CD4-positive, alpha-beta T cell treated with Interleukin-12 subunit alpha and Interleukin-12 subunit beta, for 1 hour (primary cell): ENCODE results near the gene ASCC1.
"Not testable (repeated sequence)": the region's sequence is repeated elsewhere in the genome, so short reads cannot be mapped to it uniquely, and the experiment has no call there.

Experiments
- DNase-seq: peaks from one replicate; pipeline ENCODE4 v3.0.0-alpha.2; 2020

ASCC1 gene

GRCh38 chr10:72219235-72219814 is 3.2 kb upstream of the ASCC1 start:
- DNase-seq, result no peak

GRCh38 chr10:72218726-72219125 is 2.6 kb upstream of the ASCC1 start:
- no peak for DNase-seq

GRCh38 chr10:72218325-72218724 is 2.2 kb upstream of the ASCC1 start:
- DNase-seq, result no peak

GRCh38 chr10:72211832-72212231 is 4.2 kb downstream of the ASCC1 start:
- not testable (repeated sequence) for DNase-seq

- DNase-seq, result not testable (repeated sequence)
Measured at GRCh38 chr10:72211381-72211780, 4.7 kb downstream of the ASCC1 start.

GRCh38 chr10:72208526-72208925 is 7.5 kb downstream of the ASCC1 start:
- not testable (repeated sequence) for DNase-seq

GRCh38 chr10:72206511-72207229 is 9.4 kb downstream of the ASCC1 start:
- DNase-seq, result no peak

GRCh38 chr10:72204724-72205123 is 11.4 kb downstream of the ASCC1 start:
- DNase-seq, result no peak

- DNase-seq, result no peak
Measured at GRCh38 chr10:72204296-72204695, 11.8 kb downstream of the ASCC1 start.

GRCh38 chr10:72201293-72201692 is 14.8 kb downstream of the ASCC1 start:
- no peak for DNase-seq

GRCh38 chr10:72200883-72201282 is 15.2 kb downstream of the ASCC1 start:
- no peak for DNase-seq

GRCh38 chr10:72194949-72195348 is 21.1 kb downstream of the ASCC1 start:
- no peak for DNase-seq

- no peak for DNase-seq
Measured at GRCh38 chr10:72186982-72187330, 29.1 kb downstream of the ASCC1 start.

- no peak for DNase-seq
Measured at GRCh38 chr10:72186258-72186981, 29.7 kb downstream of the ASCC1 start.

- DNase-seq, result no peak
Measured at GRCh38 chr10:72184156-72184555, 31.9 kb downstream of the ASCC1 start.

GRCh38 chr10:72177454-72177853 is 38.6 kb downstream of the ASCC1 start:
- DNase-seq, result no peak

GRCh38 chr10:72176701-72177100 is 39.4 kb downstream of the ASCC1 start:
- DNase-seq, result no peak

GRCh38 chr10:72175149-72175548 is 40.9 kb downstream of the ASCC1 start:
- DNase-seq, result no peak

- DNase-seq, result no peak
Measured at GRCh38 chr10:72174297-72174662, 41.8 kb downstream of the ASCC1 start.

- no peak for DNase-seq
Measured at GRCh38 chr10:72173619-72174296, 42.3 kb downstream of the ASCC1 start.

- DNase-seq, result no peak
Measured at GRCh38 chr10:72173262-72173618, 42.8 kb downstream of the ASCC1 start.

- DNase-seq, result no peak
Measured at GRCh38 chr10:72171175-72171630, 44.9 kb downstream of the ASCC1 start.

GRCh38 chr10:72170733-72171132 is 45.3 kb downstream of the ASCC1 start:
- no peak for DNase-seq

GRCh38 chr10:72170263-72170662 is 45.8 kb downstream of the ASCC1 start:
- no peak for DNase-seq
